A549 (cell line): ENCODE measurements around the gene DISC1. TPM values are rescaled to one million over a fixed set of nuclear protein-coding genes. Genes with fewer than 3 reads are reported as not detected.

Experiments used
- ATAC-seq, 2 experiments: fragments of 200-7000 bp in 1 of 2; fragments of >200 bp in 1 of 2; cut with Nextera tagmentation in 1 of 2; cut with Tn5 transposase in 1 of 2; 3 replicates each; pipeline versions ENCODE4 v1.8.0 to v1.9.1; 2018 to 2020; ENCODE audit warnings: mild to moderate bottlenecking in 1 of 2, moderate library complexity in 1 of 2
- CTCF ChIA-PET: fragments of 300-600 bp; sonication (Branson Sonifier 250); formaldehyde crosslinking; extraction: SDS; loops from one replicate; lab custom pipeline; 2021; ENCODE audit warnings: antibody characterized with exemption, inconsistent platforms; lab: Yijun Ruan, JAX
- POLR2A ChIA-PET: fragments of 350-600 bp; formaldehyde crosslinking; extraction: SDS; loops from one replicate; lab custom pipeline; 2021; ENCODE audit warnings: antibody characterized with exemption, inconsistent platforms; lab: Yijun Ruan, JAX
- DNase-seq, 2 experiments: peaks; one replicate each; pipeline versions ENCODE4 v3.0.0 to v3.0.0-alpha.2; 2011 to 2016; ENCODE audit warnings: low read depth in 1 of 2, low spot score in 1 of 2
- FAIRE-seq: peaks from 2 replicates; lab custom pipeline; 2011; peaks lifted over from hg19 to GRCh38; lab: Jason Lieb, UNC
- H3K27ac ChIP-seq, 2 experiments: fragments of >200 bp; sonication (Bioruptor Twin); formaldehyde crosslinking; 3 replicates each; pipeline ENCODE4 v1.5.1; 2016 to 2017
- H3K4me1 ChIP-seq: fragments of >200 bp; sonication (Bioruptor Twin); formaldehyde crosslinking; 3 replicates; pipeline ENCODE4 v1.6.1; 2016
- H3K4me2 ChIP-seq: fragments of >200 bp; sonication (Bioruptor Twin); formaldehyde crosslinking; 3 replicates; pipeline ENCODE4 v1.6.1; 2016
- H3K4me3 ChIP-seq: fragments of >200 bp; sonication (Bioruptor Twin); formaldehyde crosslinking; 3 replicates; pipeline ENCODE4 v1.5.1; 2016
- H3K9me3 ChIP-seq: fragments of >200 bp; sonication (Bioruptor Twin); formaldehyde crosslinking; 3 replicates; pipeline ENCODE4 v1.6.1; 2016
- CHD2 ChIP-seq: fragments of 150-350 bp; IDR thresholded peaks from 2 replicates; pipeline ENCODE4 v1.6.1; 2014; ENCODE audit warnings: low read length; ENCODE audit not compliant: partially characterized antibody
- CHD4 ChIP-seq: fragments of 200-600 bp; sonication (generic); IDR thresholded peaks from 2 replicates; pipeline ENCODE4 v1.6.1; 2016; ENCODE audit warnings: antibody characterized with exemption, mild to moderate bottlenecking, borderline replicate concordance
- ESRRA ChIP-seq: fragments of 150-350 bp; IDR thresholded peaks from 2 replicates; pipeline ENCODE4 v1.6.1; 2014; ENCODE audit warnings: mild to moderate bottlenecking, low read length, borderline replicate concordance
- FOSL2 ChIP-seq, 2 experiments: fragments of 450-650 bp in 1 of 2; fragments of >200 bp in 1 of 2; sonication (Bioruptor Twin) in 1 of 2; formaldehyde crosslinking; IDR thresholded peaks; 2 replicates each; pipeline versions ENCODE4 v1.5.0 to v1.6.1; 2016 to 2020; ENCODE audit warnings: mild to moderate bottlenecking in 1 of 2, moderate library complexity in 1 of 2
- HDAC2 ChIP-seq: fragments of 200-600 bp; sonication (generic); IDR thresholded peaks from 2 replicates; pipeline ENCODE4 v1.6.1; 2016
- HEYL ChIP-seq: fragments of 250-450 bp; sonication (Bioruptor Pico); IDR thresholded peaks from 2 replicates; pipeline ENCODE4 v1.8.0; 2021; ENCODE audit warnings: mild to moderate bottlenecking, moderate library complexity
- HOXA7 ChIP-seq: fragments of 250-450 bp; sonication (Bioruptor Pico); IDR thresholded peaks from 2 replicates; pipeline ENCODE4 v1.5.0; 2020; ENCODE audit warnings: mild to moderate bottlenecking, moderate library complexity
- HOXB5 ChIP-seq: fragments of 250-450 bp; sonication (Bioruptor Pico); IDR thresholded peaks from 2 replicates; pipeline ENCODE4 v1.5.0; 2020; ENCODE audit warnings: mild to moderate bottlenecking, moderate library complexity
- JUN ChIP-seq, 2 experiments: fragments of >200 bp; sonication (Bioruptor Twin); formaldehyde crosslinking; IDR thresholded peaks; 2 replicates in 1 of 2; 3 replicates in 1 of 2; pipeline ENCODE4 v1.6.1; 2016 to 2017
- JUNB ChIP-seq: fragments of >200 bp; sonication (Bioruptor Twin); formaldehyde crosslinking; IDR thresholded peaks from 2 replicates; pipeline ENCODE4 v1.6.1; 2016
- KDM1A ChIP-seq: fragments of 200-600 bp; sonication (generic); IDR thresholded peaks from 2 replicates; pipeline ENCODE4 v1.6.1; 2016; ENCODE audit warnings: low read depth, mild to moderate bottlenecking
- MAFK ChIP-seq: fragments of 450-650 bp; IDR thresholded peaks from 2 replicates; pipeline ENCODE4 v1.6.1; 2014; ENCODE audit not compliant: partially characterized antibody
- MAZ ChIP-seq: fragments of 150-350 bp; IDR thresholded peaks from 2 replicates; pipeline ENCODE4 v1.6.1; 2014; ENCODE audit warnings: antibody characterized with exemption, low read depth, low read length, borderline replicate concordance
- MYC ChIP-seq: IDR thresholded peaks from 2 replicates; pipeline ENCODE4 v1.6.1; 2012; ENCODE audit warnings: mild to moderate bottlenecking, inconsistent platforms, low read length, improper control_type of control experiment, borderline replicate concordance
- POLR2A ChIP-seq: IDR thresholded peaks from 2 replicates; pipeline ENCODE4 v1.6.1; 2012; ENCODE audit warnings: mild to moderate bottlenecking, low read length
- RAD21 ChIP-seq, 2 experiments: fragments of >200 bp in 1 of 2; sonication (Bioruptor Twin) in 1 of 2; formaldehyde crosslinking in 1 of 2; IDR thresholded peaks in 1 of 2; conservative IDR thresholded peaks in 1 of 2; 2 replicates in 1 of 2; 3 replicates in 1 of 2; pipeline ENCODE4 v1.6.1; 2012 to 2018; ENCODE audit warnings: inconsistent platforms in 1 of 2
- RARB ChIP-seq: fragments of 250-450 bp; sonication (Bioruptor Pico); IDR thresholded peaks from 2 replicates; pipeline ENCODE4 v1.8.0; 2021; ENCODE audit warnings: mild to moderate bottlenecking, moderate library complexity
- ZFP36 ChIP-seq: fragments of 450-650 bp; IDR thresholded peaks from 2 replicates; pipeline ENCODE4 v1.6.1; 2014; ENCODE audit warnings: borderline replicate concordance; ENCODE audit not compliant: partially characterized antibody
- ZNF302 ChIP-seq: fragments of 250-450 bp; sonication (Bioruptor Pico); IDR thresholded peaks from 2 replicates; pipeline ENCODE4 v1.9.0; 2021; ENCODE audit warnings: inconsistent platforms, mild to moderate bottlenecking, moderate library complexity
- WGBS: methylation state at CpG from one replicate; pipeline ENCODE4 v1.1.6; 2017; ENCODE audit errors: missing lambda C conversion rate; 5-methylcytosine and 5-hydroxymethylcytosine counted together
- polyA plus RNA-seq, 4 experiments: library from polyadenylated mRNA; depleted of rRNA in 3 of 4; stranded (reverse); fragments of >200 nt; fragmentation: RNase III in 1 of 4; extraction: RNeasy Plus Mini Kit Qiagen cat#74134 plus additional on column Dnase treatment in 1 of 4; gene quantifications; 2 replicates in 3 of 4; 3 replicates in 1 of 4; pipeline ENCODE4 v1.2.3, GENCODE V29; 2011 to 2017
- TF ChIP-seq, protein P1 (sequence below): fragments of >200 bp; sonication (Bioruptor Twin); formaldehyde crosslinking; IDR thresholded peaks from 3 replicates; pipeline ENCODE4 v1.5.1; 2016
- TF ChIP-seq, protein P2 (sequence below): fragments of >200 bp; sonication (Bioruptor Twin); formaldehyde crosslinking; IDR thresholded peaks from 2 replicates; pipeline ENCODE4 v1.6.1; 2016
- TF ChIP-seq, protein P3 (sequence below): fragments of 200-600 bp; sonication (generic); IDR thresholded peaks from 2 replicates; pipeline ENCODE4 v1.6.1; 2016; ENCODE audit warnings: antibody characterized with exemption, mild to moderate bottlenecking, moderate library complexity
- TF ChIP-seq, protein P4 (sequence below): IDR thresholded peaks from 2 replicates; pipeline ENCODE4 v1.6.1; 2012; ENCODE audit warnings: low read depth, borderline replicate concordance

DISC1 gene
- polyA plus RNA-seq, 2 of the 4 experiments (the other 2 are of a cell fraction): 0.39 to 0.74 TPM

DNA sequence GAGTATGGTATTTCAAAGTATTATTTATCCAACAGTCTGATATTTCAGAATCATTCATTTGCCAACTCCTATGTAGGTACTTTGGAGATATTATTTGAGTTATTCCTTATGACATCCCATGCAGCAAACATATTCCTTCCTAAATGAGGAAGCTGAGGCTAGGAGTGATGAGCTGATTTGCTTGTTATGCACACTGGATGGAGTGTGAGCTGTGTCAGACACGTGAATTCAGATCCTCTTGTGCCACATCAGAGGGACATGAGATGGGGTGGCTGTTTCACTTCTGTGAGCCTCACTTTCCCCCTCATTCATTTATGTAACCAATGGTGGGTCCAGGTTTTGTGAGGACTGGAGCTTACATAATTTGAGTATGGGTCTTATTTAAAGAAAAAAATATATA lies 215.9 kb downstream of the DISC1 start:
- peaks cover 35% of the 10 kb centered on the region for H3K4me1 ChIP-seq

DNA sequence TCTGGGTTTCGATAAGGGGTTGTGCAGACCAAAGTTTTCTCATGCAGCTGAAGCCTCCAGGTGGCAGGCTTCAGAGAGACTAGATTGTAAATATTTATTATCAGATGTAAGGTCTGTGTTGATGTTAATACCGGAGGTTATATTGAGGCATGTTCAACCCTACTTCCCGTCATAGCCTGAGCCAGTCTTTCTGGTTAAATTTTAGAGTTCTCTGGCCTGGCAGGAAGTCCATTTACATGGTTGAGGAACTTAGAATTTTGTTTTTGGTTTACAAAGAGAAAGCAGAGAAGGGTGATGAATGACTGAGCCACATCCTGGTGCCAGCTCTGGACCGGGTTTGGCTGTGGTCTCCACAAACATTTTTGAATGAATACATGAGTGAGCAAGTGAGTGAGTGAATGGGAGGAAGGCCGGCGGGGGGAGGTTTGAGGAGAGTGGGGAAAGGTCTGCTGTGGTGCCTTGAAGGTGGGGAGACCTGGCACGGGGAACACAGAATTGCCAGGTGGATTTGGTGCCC lies 218.5 kb downstream of the DISC1 start:
- 76% methylated on average over 7 of the region's 7 CpGs for WGBS
- CTCF ChIA-PET: interaction anchor here (1.8 to 2.6 kb wide), 4 partner anchors 21 to 783 kb away, joined by 5 to 13 read pairs (median 6); no protein-coding TSS in a partner anchor
- Histone ChIP-seq H3K4me3 (no peak overlapping the region), H3K4me1 (peaks cover 28% of the 10 kb centered on the region), H3K9me3 (no peaks in the 10 kb centered on the region), H3K4me2 (no peak overlapping the region), H3K27ac (peak overlapping the region in 1 of 2 experiments; percentile 19; a peak in 1 of 6 replicates)
- POLR2A ChIA-PET: interaction anchor here (0.7 kb wide), 1 partner anchor 308 kb away, joined by 8 read pairs; no protein-coding TSS in a partner anchor
- ATAC-seq: no peak
- TF ChIP-seq, protein P1, sequence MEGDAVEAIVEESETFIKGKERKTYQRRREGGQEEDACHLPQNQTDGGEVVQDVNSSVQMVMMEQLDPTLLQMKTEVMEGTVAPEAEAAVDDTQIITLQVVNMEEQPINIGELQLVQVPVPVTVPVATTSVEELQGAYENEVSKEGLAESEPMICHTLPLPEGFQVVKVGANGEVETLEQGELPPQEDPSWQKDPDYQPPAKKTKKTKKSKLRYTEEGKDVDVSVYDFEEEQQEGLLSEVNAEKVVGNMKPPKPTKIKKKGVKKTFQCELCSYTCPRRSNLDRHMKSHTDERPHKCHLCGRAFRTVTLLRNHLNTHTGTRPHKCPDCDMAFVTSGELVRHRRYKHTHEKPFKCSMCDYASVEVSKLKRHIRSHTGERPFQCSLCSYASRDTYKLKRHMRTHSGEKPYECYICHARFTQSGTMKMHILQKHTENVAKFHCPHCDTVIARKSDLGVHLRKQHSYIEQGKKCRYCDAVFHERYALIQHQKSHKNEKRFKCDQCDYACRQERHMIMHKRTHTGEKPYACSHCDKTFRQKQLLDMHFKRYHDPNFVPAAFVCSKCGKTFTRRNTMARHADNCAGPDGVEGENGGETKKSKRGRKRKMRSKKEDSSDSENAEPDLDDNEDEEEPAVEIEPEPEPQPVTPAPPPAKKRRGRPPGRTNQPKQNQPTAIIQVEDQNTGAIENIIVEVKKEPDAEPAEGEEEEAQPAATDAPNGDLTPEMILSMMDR: 0 out of 3 replicates have a peak, but pooled peaks have one; percentile 8
- no peak for TF ChIP-seq JUNB
- no peak for DNase-seq
- FAIRE-seq: peak; percentile 28

More for the DNA sequence above, 215.9 kb downstream of the DISC1 start:
- TF ChIP-seq, protein P2, sequence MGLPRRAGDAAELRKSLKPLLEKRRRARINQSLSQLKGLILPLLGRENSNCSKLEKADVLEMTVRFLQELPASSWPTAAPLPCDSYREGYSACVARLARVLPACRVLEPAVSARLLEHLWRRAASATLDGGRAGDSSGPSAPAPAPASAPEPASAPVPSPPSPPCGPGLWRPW: no peak
- TF ChIP-seq RAD21 (conservative IDR thresholded peaks at IDR 0.05 in 1 of 2, IDR thresholded peaks at IDR 0.05 in 1 of 2): no peak
- Histone ChIP-seq H3K4me2 (peak overlapping the region; percentile 63), H3K27ac (peak overlapping the region; percentile 41 to 70; a peak in 4 of 6 replicates), H3K9me3 (no peaks in the 10 kb centered on the region), H3K4me3 (no peak overlapping the region)
- DNase-seq (no peak), ATAC-seq (no peak), FAIRE-seq (peak; percentile 46)
- ChIA-PET CTCF (interaction anchor here (0.8 to 2.6 kb wide), 2 partner anchors 25 to 85 kb away, joined by 4 to 13 read pairs; no protein-coding TSS in a partner anchor), POLR2A (no interaction called here)
- WGBS: 75% methylated on average over 1 of the region's 1 CpG

- no peak for FAIRE-seq
- no peak for DNase-seq
- no peak for ATAC-seq
- Histone ChIP-seq H3K9me3 (no peaks in the 10 kb centered on the region), H3K4me3 (no peak overlapping the region), H3K27ac (peak overlapping the region in 1 of 2 experiments; percentile 14; a peak in 1 of 6 replicates), H3K4me2 (no peak overlapping the region), H3K4me1 (peaks cover under 1% of the 10 kb centered on the region; the same call in 1 of the 3 replicates)
- TF ChIP-seq RAD21 (conservative IDR thresholded peaks at IDR 0.05 in 1 of 2, IDR thresholded peaks at IDR 0.05 in 1 of 2): no peak
- no peak for TF ChIP-seq RARB
- TF ChIP-seq HOXB5: no peak
- no peak for TF ChIP-seq CHD2
- TF ChIP-seq, protein P3, sequence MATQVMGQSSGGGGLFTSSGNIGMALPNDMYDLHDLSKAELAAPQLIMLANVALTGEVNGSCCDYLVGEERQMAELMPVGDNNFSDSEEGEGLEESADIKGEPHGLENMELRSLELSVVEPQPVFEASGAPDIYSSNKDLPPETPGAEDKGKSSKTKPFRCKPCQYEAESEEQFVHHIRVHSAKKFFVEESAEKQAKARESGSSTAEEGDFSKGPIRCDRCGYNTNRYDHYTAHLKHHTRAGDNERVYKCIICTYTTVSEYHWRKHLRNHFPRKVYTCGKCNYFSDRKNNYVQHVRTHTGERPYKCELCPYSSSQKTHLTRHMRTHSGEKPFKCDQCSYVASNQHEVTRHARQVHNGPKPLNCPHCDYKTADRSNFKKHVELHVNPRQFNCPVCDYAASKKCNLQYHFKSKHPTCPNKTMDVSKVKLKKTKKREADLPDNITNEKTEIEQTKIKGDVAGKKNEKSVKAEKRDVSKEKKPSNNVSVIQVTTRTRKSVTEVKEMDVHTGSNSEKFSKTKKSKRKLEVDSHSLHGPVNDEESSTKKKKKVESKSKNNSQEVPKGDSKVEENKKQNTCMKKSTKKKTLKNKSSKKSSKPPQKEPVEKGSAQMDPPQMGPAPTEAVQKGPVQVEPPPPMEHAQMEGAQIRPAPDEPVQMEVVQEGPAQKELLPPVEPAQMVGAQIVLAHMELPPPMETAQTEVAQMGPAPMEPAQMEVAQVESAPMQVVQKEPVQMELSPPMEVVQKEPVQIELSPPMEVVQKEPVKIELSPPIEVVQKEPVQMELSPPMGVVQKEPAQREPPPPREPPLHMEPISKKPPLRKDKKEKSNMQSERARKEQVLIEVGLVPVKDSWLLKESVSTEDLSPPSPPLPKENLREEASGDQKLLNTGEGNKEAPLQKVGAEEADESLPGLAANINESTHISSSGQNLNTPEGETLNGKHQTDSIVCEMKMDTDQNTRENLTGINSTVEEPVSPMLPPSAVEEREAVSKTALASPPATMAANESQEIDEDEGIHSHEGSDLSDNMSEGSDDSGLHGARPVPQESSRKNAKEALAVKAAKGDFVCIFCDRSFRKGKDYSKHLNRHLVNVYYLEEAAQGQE: no peak
- TF ChIP-seq KDM1A: no peak
- no peak for TF ChIP-seq MAZ
- no peak for TF ChIP-seq HOXA7
- no peak for TF ChIP-seq JUN (IDR thresholded peaks at IDR 0.05)
- TF ChIP-seq POLR2A: no peak
- TF ChIP-seq, protein P4, sequence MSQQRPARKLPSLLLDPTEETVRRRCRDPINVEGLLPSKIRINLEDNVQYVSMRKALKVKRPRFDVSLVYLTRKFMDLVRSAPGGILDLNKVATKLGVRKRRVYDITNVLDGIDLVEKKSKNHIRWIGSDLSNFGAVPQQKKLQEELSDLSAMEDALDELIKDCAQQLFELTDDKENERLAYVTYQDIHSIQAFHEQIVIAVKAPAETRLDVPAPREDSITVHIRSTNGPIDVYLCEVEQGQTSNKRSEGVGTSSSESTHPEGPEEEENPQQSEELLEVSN: no peak
- TF ChIP-seq CHD4: no peak
- TF ChIP-seq ZFP36: no peak
- TF ChIP-seq ZNF302 (CRISPR knock-in tag): no peak
- TF ChIP-seq ESRRA: no peak
- TF ChIP-seq HDAC2: no peak
- no peak for TF ChIP-seq HEYL (CRISPR knock-in tag)
- no peak for TF ChIP-seq MAFK
- TF ChIP-seq FOSL2 (IDR thresholded peaks at IDR 0.05): no peak
- no peak for TF ChIP-seq FOSL2 (CRISPR knock-in tag; IDR thresholded peaks at IDR 0.05)
- TF ChIP-seq MYC: no peak
- 86% methylated on average over 7 of the region's 7 CpGs for WGBS
- CTCF ChIA-PET: no interaction called here
- POLR2A ChIA-PET: no interaction called here
Measured at GRCh38 chr1:231847612-231848397, 221.2 kb downstream of the DISC1 start.
